GM19395 (cell line): Measurements from ENCODE around the gene PNLDC1.
"Not testable (repeated sequence)": the region's sequence is repeated elsewhere in the genome, so short reads cannot be mapped to it uniquely, and the experiment has no call there.

Experiments
- ATAC-seq: cut with Tn5 transposase; IDR thresholded peaks from one replicate; pipeline ENCODE4 v1.9.1; 2021; ENCODE audit warnings: mild to moderate bottlenecking, moderate library complexity; ENCODE audit not compliant: unreplicated experiment

Gene PNLDC1

GRCh38 chr6:159842035-159842434, 42.0 kb downstream of the PNLDC1 start:
- no peak for ATAC-seq

GRCh38 chr6:159844737-159845645, 44.9 kb downstream of the PNLDC1 start:
- no peak for ATAC-seq

- ATAC-seq: not testable (repeated sequence)
Measured at GRCh38 chr6:159848552-159848951, 48.5 kb downstream of the PNLDC1 start.

GRCh38 chr6:159849851-159850250, 49.8 kb downstream of the PNLDC1 start:
- not testable (repeated sequence) for ATAC-seq

- ATAC-seq: no peak
Measured at GRCh38 chr6:159852877-159853276, 52.8 kb downstream of the PNLDC1 start.

GRCh38 chr6:159853754-159854153, 53.7 kb downstream of the PNLDC1 start:
- no peak for ATAC-seq

- ATAC-seq: no peak
Measured at GRCh38 chr6:159854959-159855358, 54.9 kb downstream of the PNLDC1 start.

- ATAC-seq: no peak
Measured at GRCh38 chr6:159858259-159858658, 58.2 kb downstream of the PNLDC1 start.

- ATAC-seq: no peak
Measured at GRCh38 chr6:159860482-159860881, 60.4 kb downstream of the PNLDC1 start.

GRCh38 chr6:159862103-159862502, 62.0 kb downstream of the PNLDC1 start:
- ATAC-seq: no peak

- peak; percentile 82 for ATAC-seq
Measured at GRCh38 chr6:159863341-159863740, 63.3 kb downstream of the PNLDC1 start.

- no peak for ATAC-seq
Measured at GRCh38 chr6:159865226-159865920, 65.3 kb downstream of the PNLDC1 start.

GRCh38 chr6:159866286-159867247, 66.5 kb downstream of the PNLDC1 start:
- ATAC-seq: no peak
